22Rv1 (cell line): Measurements from ENCODE around the gene RNF220.

Experiments
- CTCF ChIP-seq: fragments of 450-650 bp; IDR thresholded peaks from 2 replicates; pipeline ENCODE4 v1.5.1; 2017; ENCODE audit warnings: mild to moderate bottlenecking
- ZFX ChIP-seq: fragments of 450-650 bp; IDR thresholded peaks from 2 replicates; pipeline ENCODE4 v1.6.1; 2017; ENCODE audit warnings: antibody characterized with exemption, borderline replicate concordance

GRCh38 chr1:44511769-44512168, 106.7 kb downstream of the RNF220 start:
- TF ChIP-seq CTCF (no peak), ZFX (no peak)
